Neural cell (in vitro differentiated cells): ENCODE measurements around the gene COL25A1. TPM values are rescaled to one million over a fixed set of nuclear protein-coding genes. Genes with fewer than 3 reads are reported as not detected.

Source experiments
- H2AFZ ChIP-seq: fragments of 200-600, 300-800 bp; sonication (generic), shearing (Covaris generic); 2 replicates; pipeline ENCODE4 v1.6.0; 2014; ENCODE audit warnings: low read depth, mild to moderate bottlenecking, antibody characterized with exemption, low read length, moderate library complexity
- H3F3A ChIP-seq: fragments of 200-600 bp; shearing (Covaris generic); 2 replicates; pipeline ENCODE4 v1.6.1; 2016; ENCODE audit warnings: mild to moderate bottlenecking, moderate library complexity, mixed read lengths, antibody characterized with exemption, low read length; ENCODE audit not compliant: insufficient read depth, poor library complexity, severe bottlenecking
- H3K27ac ChIP-seq: fragments of 200-600, 300-800 bp; sonication (generic), shearing (Covaris generic); 2 replicates; pipeline ENCODE4 v1.5.1; 2014; ENCODE audit warnings: mild to moderate bottlenecking, low read length, moderate library complexity
- H3K27me3 ChIP-seq: fragments of 300-800, 200-600 bp; sonication (generic), shearing (Covaris generic); 2 replicates; pipeline ENCODE4 v1.6.0; 2014; ENCODE audit warnings: mild to moderate bottlenecking, low read depth, low read length, moderate library complexity; ENCODE audit not compliant: insufficient read depth
- H3K36me3 ChIP-seq: fragments of 300-800, 200-600 bp; sonication (generic), shearing (Covaris generic); 2 replicates; pipeline ENCODE4 v1.5.1; 2014; ENCODE audit warnings: mild to moderate bottlenecking, antibody characterized with exemption, low read length, moderate library complexity; ENCODE audit not compliant: insufficient read depth
- H3K4me2 ChIP-seq: fragments of 300-800, 200-600 bp; sonication (generic), shearing (Covaris generic); 2 replicates; pipeline ENCODE4 v1.6.0; 2014; ENCODE audit warnings: mild to moderate bottlenecking, low read length
- H3K4me3 ChIP-seq: fragments of 300-800, 200-600 bp; sonication (generic), shearing (Covaris generic); 2 replicates; pipeline ENCODE4 v1.5.1; 2014; ENCODE audit warnings: mild to moderate bottlenecking, low read length, moderate library complexity
- H3K79me2 ChIP-seq: fragments of 200-600 bp; shearing (Covaris generic); replicated peaks from 2 replicates; pipeline ENCODE4 v1.6.0; 2014; ENCODE audit warnings: mild to moderate bottlenecking, low read length, moderate library complexity; ENCODE audit not compliant: insufficient read depth
- H3K9ac ChIP-seq: fragments of 300-800, 200-600 bp; sonication (generic), shearing (Covaris generic); 2 replicates; pipeline ENCODE4 v1.6.1; 2016; ENCODE audit warnings: mild to moderate bottlenecking, low read length, mixed read lengths
- H3K9me2 ChIP-seq: fragments of 200-600 bp; shearing (Covaris generic); 2 replicates; pipeline ENCODE4 v1.6.1; 2016; ENCODE audit warnings: mild to moderate bottlenecking, low read length, mixed read lengths; ENCODE audit not compliant: insufficient read depth
- H3K9me3 ChIP-seq: fragments of 200-600, 300-800 bp; sonication (generic), shearing (Covaris generic); 2 replicates; pipeline ENCODE4 v1.6.1; 2016; ENCODE audit warnings: mild to moderate bottlenecking, mixed run types, low read length, moderate library complexity, mixed read lengths
- H4K20me1 ChIP-seq: fragments of 200-600 bp; shearing (Covaris generic); 2 replicates; pipeline ENCODE4 v1.6.1; 2016; ENCODE audit warnings: mild to moderate bottlenecking, mixed run types; ENCODE audit not compliant: insufficient read depth
- EP300 ChIP-seq: fragments of 450-650 bp; conservative IDR thresholded peaks from 2 replicates; pipeline ENCODE4 v1.6.1; 2014; ENCODE audit warnings: antibody characterized with exemption, mild to moderate bottlenecking, moderate library complexity; ENCODE audit not compliant: poor library complexity, severe bottlenecking
- EZH2 ChIP-seq: fragments of 200-600, 300-800 bp; shearing (Covaris generic), sonication (generic); IDR thresholded peaks from 2 replicates; pipeline ENCODE4 v1.6.1; 2014; ENCODE audit warnings: antibody characterized with exemption, low read length, borderline replicate concordance, mild to moderate bottlenecking; ENCODE audit not compliant: insufficient read depth, poor library complexity, severe bottlenecking
- MXI1 ChIP-seq: fragments of 450-650 bp; conservative IDR thresholded peaks from 2 replicates; pipeline ENCODE4 v1.6.1; 2014; ENCODE audit warnings: antibody characterized with exemption, mild to moderate bottlenecking; ENCODE audit not compliant: poor library complexity, severe bottlenecking
- POLR2AphosphoS5 ChIP-seq: IDR thresholded peaks from 2 replicates; pipeline ENCODE4 v1.6.1; 2012
- RAD21 ChIP-seq: fragments of 450-650 bp; conservative IDR thresholded peaks from 2 replicates; pipeline ENCODE4 v1.6.1; 2014; ENCODE audit warnings: antibody characterized with exemption, mild to moderate bottlenecking, moderate library complexity
- SMC3 ChIP-seq: fragments of 450-650 bp; conservative IDR thresholded peaks from 2 replicates; pipeline ENCODE4 v1.6.1; 2014; ENCODE audit warnings: antibody characterized with exemption, mild to moderate bottlenecking, moderate library complexity; ENCODE audit not compliant: poor library complexity
- TAF1 ChIP-seq: IDR thresholded peaks from 2 replicates; pipeline ENCODE4 v1.6.1; 2012; ENCODE audit warnings: low read depth
- polyA plus RNA-seq: library from polyadenylated mRNA; depleted of rRNA; stranded (reverse); fragments of >200 nt; gene quantifications from 2 replicates; pipeline ENCODE4 v1.2.3, GENCODE V29; 2014
- TF ChIP-seq, protein P1 (sequence below): IDR thresholded peaks from 2 replicates; pipeline ENCODE4 v1.6.1; 2012; ENCODE audit warnings: borderline replicate concordance
- TF ChIP-seq, protein P2 (sequence below): fragments of 450-650 bp; IDR thresholded peaks from 2 replicates; pipeline ENCODE4 v1.5.1; 2014; ENCODE audit warnings: antibody characterized with exemption, mild to moderate bottlenecking, moderate library complexity; ENCODE audit not compliant: poor library complexity, severe bottlenecking

The COL25A1 gene
- polyA plus RNA-seq, 1 donor from 2014 or later, result 32.3 TPM

DNA sequence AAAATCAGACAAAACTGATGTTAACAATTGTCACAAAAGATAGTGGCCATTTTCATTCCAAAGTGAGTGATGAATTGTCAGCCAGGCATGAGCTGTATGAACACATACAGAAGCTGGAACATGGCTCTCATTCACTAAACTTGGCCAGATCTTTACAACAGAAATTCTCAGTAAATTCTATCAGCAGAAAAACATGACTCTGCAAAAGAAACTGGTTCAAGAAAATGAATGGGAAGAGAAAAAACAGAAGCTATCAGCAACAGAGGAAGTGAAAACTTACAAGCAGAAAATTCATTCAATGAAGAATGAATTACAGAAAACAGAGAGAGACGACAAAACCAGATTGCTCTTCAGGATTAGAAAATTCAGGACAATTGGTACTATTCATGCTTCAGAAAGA, 249.6 kb downstream of the COL25A1 start:
- Histone ChIP-seq H4K20me1 (no peaks in the 10 kb centered on the region), H3K9ac (no peak overlapping the region), H3K4me3 (no peak overlapping the region), H3K9me3 (no peaks in the 10 kb centered on the region), H3K27ac (no peak overlapping the region), H3K27me3 (no peaks in the 10 kb centered on the region), H3K79me2 (no peaks in the 10 kb centered on the region), H3K9me2 (no peaks in the 10 kb centered on the region), H2AFZ (no peak overlapping the region), H3K36me3 (no peaks in the 10 kb centered on the region), H3K4me2 (no peak overlapping the region), H3F3A (no peaks in the 10 kb centered on the region)
- TF ChIP-seq TAF1 (no peak), EZH2 (no peak), SMC3 (no peak), RAD21 (no peak), POLR2AphosphoS5 (no peak), EP300 (no peak), MXI1 (no peak)
- TF ChIP-seq, protein P1, sequence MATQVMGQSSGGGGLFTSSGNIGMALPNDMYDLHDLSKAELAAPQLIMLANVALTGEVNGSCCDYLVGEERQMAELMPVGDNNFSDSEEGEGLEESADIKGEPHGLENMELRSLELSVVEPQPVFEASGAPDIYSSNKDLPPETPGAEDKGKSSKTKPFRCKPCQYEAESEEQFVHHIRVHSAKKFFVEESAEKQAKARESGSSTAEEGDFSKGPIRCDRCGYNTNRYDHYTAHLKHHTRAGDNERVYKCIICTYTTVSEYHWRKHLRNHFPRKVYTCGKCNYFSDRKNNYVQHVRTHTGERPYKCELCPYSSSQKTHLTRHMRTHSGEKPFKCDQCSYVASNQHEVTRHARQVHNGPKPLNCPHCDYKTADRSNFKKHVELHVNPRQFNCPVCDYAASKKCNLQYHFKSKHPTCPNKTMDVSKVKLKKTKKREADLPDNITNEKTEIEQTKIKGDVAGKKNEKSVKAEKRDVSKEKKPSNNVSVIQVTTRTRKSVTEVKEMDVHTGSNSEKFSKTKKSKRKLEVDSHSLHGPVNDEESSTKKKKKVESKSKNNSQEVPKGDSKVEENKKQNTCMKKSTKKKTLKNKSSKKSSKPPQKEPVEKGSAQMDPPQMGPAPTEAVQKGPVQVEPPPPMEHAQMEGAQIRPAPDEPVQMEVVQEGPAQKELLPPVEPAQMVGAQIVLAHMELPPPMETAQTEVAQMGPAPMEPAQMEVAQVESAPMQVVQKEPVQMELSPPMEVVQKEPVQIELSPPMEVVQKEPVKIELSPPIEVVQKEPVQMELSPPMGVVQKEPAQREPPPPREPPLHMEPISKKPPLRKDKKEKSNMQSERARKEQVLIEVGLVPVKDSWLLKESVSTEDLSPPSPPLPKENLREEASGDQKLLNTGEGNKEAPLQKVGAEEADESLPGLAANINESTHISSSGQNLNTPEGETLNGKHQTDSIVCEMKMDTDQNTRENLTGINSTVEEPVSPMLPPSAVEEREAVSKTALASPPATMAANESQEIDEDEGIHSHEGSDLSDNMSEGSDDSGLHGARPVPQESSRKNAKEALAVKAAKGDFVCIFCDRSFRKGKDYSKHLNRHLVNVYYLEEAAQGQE, result no peak
- TF ChIP-seq, protein P2, sequence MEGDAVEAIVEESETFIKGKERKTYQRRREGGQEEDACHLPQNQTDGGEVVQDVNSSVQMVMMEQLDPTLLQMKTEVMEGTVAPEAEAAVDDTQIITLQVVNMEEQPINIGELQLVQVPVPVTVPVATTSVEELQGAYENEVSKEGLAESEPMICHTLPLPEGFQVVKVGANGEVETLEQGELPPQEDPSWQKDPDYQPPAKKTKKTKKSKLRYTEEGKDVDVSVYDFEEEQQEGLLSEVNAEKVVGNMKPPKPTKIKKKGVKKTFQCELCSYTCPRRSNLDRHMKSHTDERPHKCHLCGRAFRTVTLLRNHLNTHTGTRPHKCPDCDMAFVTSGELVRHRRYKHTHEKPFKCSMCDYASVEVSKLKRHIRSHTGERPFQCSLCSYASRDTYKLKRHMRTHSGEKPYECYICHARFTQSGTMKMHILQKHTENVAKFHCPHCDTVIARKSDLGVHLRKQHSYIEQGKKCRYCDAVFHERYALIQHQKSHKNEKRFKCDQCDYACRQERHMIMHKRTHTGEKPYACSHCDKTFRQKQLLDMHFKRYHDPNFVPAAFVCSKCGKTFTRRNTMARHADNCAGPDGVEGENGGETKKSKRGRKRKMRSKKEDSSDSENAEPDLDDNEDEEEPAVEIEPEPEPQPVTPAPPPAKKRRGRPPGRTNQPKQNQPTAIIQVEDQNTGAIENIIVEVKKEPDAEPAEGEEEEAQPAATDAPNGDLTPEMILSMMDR, result no peak

DNA sequence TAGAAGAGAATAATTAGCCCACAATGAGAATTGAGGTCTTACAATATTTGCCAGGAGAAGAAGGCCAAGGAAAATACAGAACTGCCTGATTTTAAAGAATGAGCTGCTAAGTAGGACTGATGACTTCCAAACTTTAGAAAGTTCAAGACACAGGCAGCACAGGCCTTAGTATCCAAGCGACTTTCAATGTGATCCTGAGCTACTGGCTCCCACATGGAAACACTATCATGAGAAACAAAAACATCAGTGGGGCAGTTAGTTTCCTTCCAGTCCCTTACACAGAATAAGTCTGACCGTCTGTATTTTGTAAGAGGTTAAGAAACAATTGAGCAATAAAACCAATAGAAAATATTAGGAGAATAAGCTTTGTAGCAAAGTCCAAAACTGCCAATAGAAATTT, 251.4 kb downstream of the COL25A1 start:
- Histone ChIP-seq H3K27me3 (no peaks in the 10 kb centered on the region), H3K27ac (no peak overlapping the region), H3F3A (no peaks in the 10 kb centered on the region), H2AFZ (no peak overlapping the region), H3K9ac (no peak overlapping the region), H3K4me3 (no peak overlapping the region), H4K20me1 (no peaks in the 10 kb centered on the region), H3K4me2 (no peak overlapping the region), H3K9me2 (no peaks in the 10 kb centered on the region), H3K79me2 (no peaks in the 10 kb centered on the region), H3K9me3 (no peaks in the 10 kb centered on the region), H3K36me3 (no peaks in the 10 kb centered on the region)
- TF ChIP-seq, protein P1, result no peak
- TF ChIP-seq MXI1 (no peak), EZH2 (no peak), TAF1 (no peak)
- TF ChIP-seq, protein P2, result no peak
